ENCODE measurements around the gene NHS. TPM values are rescaled to one million over a fixed set of nuclear protein-coding genes. Genes with fewer than 3 reads are reported as not detected.
A peak's percentile ranks its signal among the peaks of the same experiment; 100 is the strongest.

Gene NHS
- total RNA-seq, 2 experiments from 2014 or later, result 1.2 to 1.8 TPM

- POLR2A ChIA-PET, result no interaction called here
- no peak for DNase-seq
- Mint-ChIP-seq H3K4me1 (peaks cover 2% of the 10 kb centered on the region), H3K9me3 (no peaks in the 10 kb centered on the region), H3K36me3 (no peaks in the 10 kb centered on the region), H3K27me3 (no peaks in the 10 kb centered on the region), H3K4me3 (peak overlapping the region; percentile 59), H3K27ac (peak overlapping the region; percentile 77)
- ATAC-seq (ENCODE audit: low read depth), result no peak
Measured at GRCh38 chrX:17633546-17633945, 258.5 kb downstream of the NHS start.

- no peak for ATAC-seq (ENCODE audit: low read depth)
- DNase-seq, result no peak
- POLR2A ChIA-PET, result no interaction called here
- no peaks in the 10 kb centered on the region for H3K36me3 Mint-ChIP-seq
- no peaks in the 10 kb centered on the region for H3K9me3 Mint-ChIP-seq
- no peak overlapping the region for H3K4me3 Mint-ChIP-seq
- no peaks in the 10 kb centered on the region for H3K27me3 Mint-ChIP-seq
- H3K4me1 Mint-ChIP-seq, result peaks cover 2% of the 10 kb centered on the region
- H3K27ac Mint-ChIP-seq, result no peak overlapping the region
Measured at GRCh38 chrX:17634542-17635207, 259.7 kb downstream of the NHS start.

- no peak overlapping the region for H3K4me3 Mint-ChIP-seq
- DNase-seq, result no peak
- no peak for ATAC-seq (ENCODE audit: low read depth)
- peaks cover 2% of the 10 kb centered on the region for H3K4me1 Mint-ChIP-seq
- H3K36me3 Mint-ChIP-seq, result no peaks in the 10 kb centered on the region
- POLR2A ChIA-PET, result no interaction called here
- no peaks in the 10 kb centered on the region for H3K27me3 Mint-ChIP-seq
- H3K9me3 Mint-ChIP-seq, result no peaks in the 10 kb centered on the region
- H3K27ac Mint-ChIP-seq, result no peak overlapping the region
Measured at GRCh38 chrX:17635231-17635630, 260.2 kb downstream of the NHS start.

GRCh38 chrX:17637235-17637634, 262.2 kb downstream of the NHS start:
- Mint-ChIP-seq H3K4me3 (no peak overlapping the region), H3K9me3 (no peaks in the 10 kb centered on the region), H3K4me1 (peaks cover 2% of the 10 kb centered on the region), H3K27ac (no peak overlapping the region), H3K27me3 (no peaks in the 10 kb centered on the region), H3K36me3 (no peaks in the 10 kb centered on the region)
- POLR2A ChIA-PET, result no interaction called here
- DNase-seq (no peak), ATAC-seq (ENCODE audit: low read depth) (no peak)

- no peak for ATAC-seq (ENCODE audit: low read depth)
- no peak overlapping the region for H3K27ac Mint-ChIP-seq
- POLR2A ChIA-PET, result no interaction called here
- no peaks in the 10 kb centered on the region for H3K9me3 Mint-ChIP-seq
- DNase-seq, result no peak
- H3K36me3 Mint-ChIP-seq, result no peaks in the 10 kb centered on the region
- no peak overlapping the region for H3K4me3 Mint-ChIP-seq
- H3K27me3 Mint-ChIP-seq, result no peaks in the 10 kb centered on the region
- H3K4me1 Mint-ChIP-seq, result peaks cover 4% of the 10 kb centered on the region
Measured at GRCh38 chrX:17638731-17639130, 263.7 kb downstream of the NHS start.

GRCh38 chrX:17642891-17643290, 267.9 kb downstream of the NHS start:
- Mint-ChIP-seq H3K9me3 (no peaks in the 10 kb centered on the region), H3K36me3 (peaks cover 1% of the 10 kb centered on the region), H3K27me3 (no peaks in the 10 kb centered on the region), H3K27ac (no peak overlapping the region), H3K4me3 (no peak overlapping the region), H3K4me1 (peaks cover 4% of the 10 kb centered on the region)
- DNase-seq, result no peak
- POLR2A ChIA-PET, result no interaction called here
- no peak for ATAC-seq (ENCODE audit: low read depth)

GRCh38 chrX:17643528-17643927, 268.5 kb downstream of the NHS start:
- ATAC-seq (ENCODE audit: low read depth) (no peak), DNase-seq (no peak)
- Mint-ChIP-seq H3K9me3 (no peaks in the 10 kb centered on the region), H3K36me3 (peaks cover 1% of the 10 kb centered on the region), H3K4me3 (no peak overlapping the region), H3K27me3 (no peaks in the 10 kb centered on the region), H3K27ac (no peak overlapping the region), H3K4me1 (peaks cover 4% of the 10 kb centered on the region)
- POLR2A ChIA-PET, result no interaction called here

GRCh38 chrX:17644001-17644400, 269.0 kb downstream of the NHS start:
- Mint-ChIP-seq H3K9me3 (no peaks in the 10 kb centered on the region), H3K27ac (no peak overlapping the region), H3K27me3 (no peaks in the 10 kb centered on the region), H3K4me1 (peaks cover 4% of the 10 kb centered on the region), H3K36me3 (peaks cover 1% of the 10 kb centered on the region), H3K4me3 (no peak overlapping the region)
- DNase-seq (no peak), ATAC-seq (ENCODE audit: low read depth) (no peak)
- POLR2A ChIA-PET, result no interaction called here

GRCh38 chrX:17654116-17654515, 279.1 kb downstream of the NHS start:
- Mint-ChIP-seq H3K36me3 (no peaks in the 10 kb centered on the region), H3K4me1 (peaks cover 22% of the 10 kb centered on the region), H3K27ac (peak overlapping the region; percentile 84), H3K4me3 (peak overlapping the region; percentile 54), H3K27me3 (peaks cover 8% of the 10 kb centered on the region), H3K9me3 (peaks cover 2% of the 10 kb centered on the region)
- POLR2A ChIA-PET, result no interaction called here
- DNase-seq (peak; percentile 33), ATAC-seq (ENCODE audit: low read depth) (peak; percentile 62)

GRCh38 chrX:17655211-17656034, 280.4 kb downstream of the NHS start:
- H3K9me3 Mint-ChIP-seq, result peaks cover 2% of the 10 kb centered on the region
- H3K27me3 Mint-ChIP-seq, result peaks cover 8% of the 10 kb centered on the region
- H3K4me3 Mint-ChIP-seq, result peak overlapping the region; percentile 89
- peak; percentile 40 for DNase-seq
- no peaks in the 10 kb centered on the region for H3K36me3 Mint-ChIP-seq
- peak; percentile 41 for ATAC-seq (ENCODE audit: low read depth)
- H3K4me1 Mint-ChIP-seq, result peaks cover 22% of the 10 kb centered on the region
- peak overlapping the region; percentile 89 for H3K27ac Mint-ChIP-seq
- POLR2A ChIA-PET, result interaction anchor here (0.8 kb wide), 1 partner anchor 25 kb away, joined by 3 read pairs; no protein-coding TSS in a partner anchor

- H3K9me3 Mint-ChIP-seq, result peaks cover 2% of the 10 kb centered on the region
- H3K4me1 Mint-ChIP-seq, result peaks cover 22% of the 10 kb centered on the region
- H3K4me3 Mint-ChIP-seq, result peak overlapping the region; percentile 89
- H3K36me3 Mint-ChIP-seq, result no peaks in the 10 kb centered on the region
- peak overlapping the region; percentile 89 for H3K27ac Mint-ChIP-seq
- POLR2A ChIA-PET, result interaction anchor here (0.6 kb wide), 1 partner anchor 23 kb away, joined by 3 read pairs; no protein-coding TSS in a partner anchor
- DNase-seq (peak; percentile 33), ATAC-seq (ENCODE audit: low read depth) (peak; percentile 24)
- H3K27me3 Mint-ChIP-seq, result peaks cover 8% of the 10 kb centered on the region
Measured at GRCh38 chrX:17656035-17656418, 281.0 kb downstream of the NHS start.

GRCh38 chrX:17656556-17656955, 281.6 kb downstream of the NHS start:
- H3K4me3 Mint-ChIP-seq, result peak overlapping the region; percentile 61
- peaks cover 2% of the 10 kb centered on the region for H3K9me3 Mint-ChIP-seq
- H3K4me1 Mint-ChIP-seq, result peaks cover 22% of the 10 kb centered on the region
- no peak for DNase-seq
- H3K36me3 Mint-ChIP-seq, result no peaks in the 10 kb centered on the region
- POLR2A ChIA-PET, result interaction anchor here (0.6 kb wide), 1 partner anchor 23 kb away, joined by 3 read pairs; no protein-coding TSS in a partner anchor
- peak overlapping the region; percentile 21 for H3K27ac Mint-ChIP-seq
- no peak for ATAC-seq (ENCODE audit: low read depth)
- peaks cover 8% of the 10 kb centered on the region for H3K27me3 Mint-ChIP-seq

- Mint-ChIP-seq H3K4me1 (no peaks in the 10 kb centered on the region), H3K36me3 (peaks cover 3% of the 10 kb centered on the region), H3K4me3 (no peak overlapping the region), H3K27ac (no peak overlapping the region), H3K9me3 (peaks cover 1% of the 10 kb centered on the region), H3K27me3 (peaks cover 3% of the 10 kb centered on the region)
- DNase-seq, result no peak
- POLR2A ChIA-PET, result no interaction called here
- no peak for ATAC-seq (ENCODE audit: low read depth)
Measured at GRCh38 chrX:17662391-17662790, 287.4 kb downstream of the NHS start.

GRCh38 chrX:17668929-17669328, 293.9 kb downstream of the NHS start:
- peaks cover 1% of the 10 kb centered on the region for H3K9me3 Mint-ChIP-seq
- peaks cover 8% of the 10 kb centered on the region for H3K36me3 Mint-ChIP-seq
- H3K27ac Mint-ChIP-seq, result no peak overlapping the region
- peaks cover 3% of the 10 kb centered on the region for H3K27me3 Mint-ChIP-seq
- no peak overlapping the region for H3K4me3 Mint-ChIP-seq
- POLR2A ChIA-PET, result no interaction called here
- ATAC-seq (ENCODE audit: low read depth) (no peak), DNase-seq (no peak)
- peaks cover 4% of the 10 kb centered on the region for H3K4me1 Mint-ChIP-seq
